H9 (cell line): ENCODE measurements around the gene DDRGK1. TPM values are rescaled to one million over a fixed set of nuclear protein-coding genes. Genes with fewer than 3 reads are reported as not detected.

Source experiments
- DNase-seq: peaks from one replicate; pipeline ENCODE4 v3.0.0-alpha.2; 2017
- H2AFZ ChIP-seq: one replicate; pipeline ENCODE4 v1.6.1; 2013; ENCODE audit warnings: mild to moderate bottlenecking, low read length, control low read depth, moderate library complexity
- H2AK5ac ChIP-seq: 2 replicates; pipeline ENCODE4 v1.6.1; 2013; ENCODE audit warnings: low read length, control low read depth, mixed read lengths; ENCODE audit not compliant: insufficient read length
- H2BK120ac ChIP-seq: one replicate; pipeline ENCODE4 v1.6.1; 2013; ENCODE audit warnings: low read depth, mild to moderate bottlenecking, low read length, control low read depth, inconsistent platforms; ENCODE audit not compliant: poor library complexity, severe bottlenecking
- H2BK12ac ChIP-seq: 2 replicates; pipeline ENCODE4 v1.6.1; 2013; ENCODE audit warnings: low read length, control low read depth, mixed read lengths, low read depth; ENCODE audit not compliant: insufficient read length
- H2BK15ac ChIP-seq: 2 replicates; pipeline ENCODE4 v1.6.1; 2013; ENCODE audit warnings: low read depth, low read length, control low read depth
- H2BK20ac ChIP-seq: one replicate; pipeline ENCODE4 v1.6.1; 2013; ENCODE audit warnings: low read depth, mild to moderate bottlenecking, low read length, control low read depth, inconsistent platforms; ENCODE audit not compliant: poor library complexity, severe bottlenecking
- H2BK5ac ChIP-seq: 2 replicates; pipeline ENCODE4 v1.6.1; 2013; ENCODE audit warnings: low read length, control low read depth, mixed read lengths; ENCODE audit not compliant: insufficient read length
- H3K14ac ChIP-seq: 2 replicates; pipeline ENCODE4 v1.6.1; 2013; ENCODE audit warnings: low read length, control low read depth; ENCODE audit not compliant: insufficient read depth
- H3K18ac ChIP-seq: 2 replicates; pipeline ENCODE4 v1.6.1; 2013; ENCODE audit warnings: low read depth, mild to moderate bottlenecking, mixed read lengths, low read length, control low read depth; ENCODE audit not compliant: insufficient read length
- H3K23ac ChIP-seq: 2 replicates; pipeline ENCODE4 v1.6.1; 2013; ENCODE audit warnings: low read length, control low read depth, mixed read lengths, low read depth; ENCODE audit not compliant: insufficient read length
- H3K23me2 ChIP-seq: 2 replicates; pipeline ENCODE4 v1.6.1; 2013; ENCODE audit warnings: low read depth, mild to moderate bottlenecking, mixed read lengths, low read length, control low read depth; ENCODE audit not compliant: insufficient read length, poor library complexity, severe bottlenecking
- H3K27ac ChIP-seq: 2 replicates; pipeline ENCODE4 v1.5.1; 2013; ENCODE audit warnings: low read length, control low read depth, mixed read lengths, low read depth; ENCODE audit not compliant: insufficient read length
- H3K27me3 ChIP-seq: 2 replicates; pipeline ENCODE4 v1.6.1; 2013; ENCODE audit warnings: low read length, control low read depth, inconsistent platforms; ENCODE audit not compliant: insufficient read depth
- H3K4ac ChIP-seq: 2 replicates; pipeline ENCODE4 v1.6.1; 2013; ENCODE audit warnings: low read depth, mild to moderate bottlenecking, control low read depth, inconsistent platforms, low read length, moderate library complexity
- H3K4me1 ChIP-seq: 2 replicates; pipeline ENCODE4 v1.6.1; 2013; ENCODE audit warnings: low read length, control low read depth, inconsistent platforms; ENCODE audit not compliant: insufficient read depth
- H3K4me2 ChIP-seq: 2 replicates; pipeline ENCODE4 v1.6.1; 2013; ENCODE audit warnings: low read length, control low read depth, mixed read lengths; ENCODE audit not compliant: insufficient read length, insufficient read depth
- H3K56ac ChIP-seq: 2 replicates; pipeline ENCODE4 v1.6.1; 2013; ENCODE audit warnings: low read depth, mild to moderate bottlenecking, mixed read lengths, low read length, control low read depth; ENCODE audit not compliant: insufficient read length
- H3K79me1 ChIP-seq: 2 replicates; pipeline ENCODE4 v1.6.1; 2013; ENCODE audit warnings: low read depth, mild to moderate bottlenecking, moderate library complexity, low read length, control low read depth, inconsistent platforms; ENCODE audit not compliant: insufficient read depth, poor library complexity, severe bottlenecking
- H3K79me2 ChIP-seq: 2 replicates; pipeline ENCODE4 v1.6.1; 2013; ENCODE audit warnings: low read length, control low read depth, inconsistent platforms; ENCODE audit not compliant: insufficient read depth
- H3K9ac ChIP-seq: 2 replicates; pipeline ENCODE4 v1.6.1; 2013; ENCODE audit warnings: low read length, control low read depth, mixed read lengths; ENCODE audit not compliant: insufficient read length; ENCODE audit errors: extremely low read depth
- H3K9me3 ChIP-seq: one replicate; pipeline ENCODE4 v1.6.1; 2013; ENCODE audit warnings: low read depth, low read length, inconsistent platforms; ENCODE audit not compliant: control insufficient read depth
- H3T11ph ChIP-seq: one replicate; pipeline ENCODE4 v1.6.1; 2013; ENCODE audit warnings: mild to moderate bottlenecking, low read length, control low read depth, inconsistent platforms
- H4K20me1 ChIP-seq: one replicate; pipeline ENCODE4 v1.6.1; 2013; ENCODE audit not compliant: control insufficient read depth, insufficient read length, insufficient read depth
- H4K5ac ChIP-seq: 2 replicates; pipeline ENCODE4 v1.6.1; 2013; ENCODE audit warnings: low read depth, mild to moderate bottlenecking, mixed read lengths, low read length, control low read depth; ENCODE audit not compliant: insufficient read length
- H4K8ac ChIP-seq: replicated peaks from 2 replicates; pipeline ENCODE4 v1.6.1; 2013; ENCODE audit warnings: low read length, control low read depth, mixed read lengths, low read depth; ENCODE audit not compliant: insufficient read length
- H4K91ac ChIP-seq: 2 replicates; pipeline ENCODE4 v1.6.1; 2013; ENCODE audit warnings: low read depth, mild to moderate bottlenecking, moderate library complexity, mixed read lengths, low read length, control low read depth; ENCODE audit not compliant: insufficient read length
- H3K27ac Mint-ChIP-seq, 3 experiments: 2 replicates in 2 of 3; 3 replicates in 1 of 3; pipeline ENCODE4 v1.8.0; 2020 to 2021; ENCODE audit warnings: mixed read lengths in 3 of 3, mild to moderate bottlenecking in 1 of 3, moderate library complexity in 1 of 3
- H3K27me3 Mint-ChIP-seq: 2 replicates; pipeline ENCODE4 v1.8.0; 2021; ENCODE audit warnings: low read depth, mild to moderate bottlenecking, moderate library complexity, mixed read lengths
- H3K36me3 Mint-ChIP-seq, 3 experiments: 2 replicates in 2 of 3; 3 replicates in 1 of 3; pipeline ENCODE4 v1.8.0; 2020 to 2021; ENCODE audit warnings: low read depth in 3 of 3, mixed read lengths in 3 of 3; ENCODE audit not compliant: insufficient read depth in 1 of 3
- H3K4me1 Mint-ChIP-seq, 2 experiments: 2 replicates each; pipeline ENCODE4 v1.8.0; 2020; ENCODE audit warnings: mixed read lengths in 2 of 2
- H3K4me3 Mint-ChIP-seq, 2 experiments: 2 replicates in 1 of 2; 3 replicates in 1 of 2; pipeline ENCODE4 v1.8.0; 2020 to 2021; ENCODE audit warnings: mild to moderate bottlenecking in 2 of 2, mixed read lengths in 2 of 2, moderate library complexity in 1 of 2
- H3K9me3 Mint-ChIP-seq, 2 experiments: 2 replicates in 1 of 2; 3 replicates in 1 of 2; pipeline ENCODE4 v1.8.0; 2020; ENCODE audit warnings: mild to moderate bottlenecking in 2 of 2, mixed read lengths in 2 of 2, moderate library complexity in 1 of 2
- CTCF ChIP-seq: fragments of 200-600 bp; sonication (generic); conservative IDR thresholded peaks from 3 replicates; pipeline ENCODE4 v1.8.0; 2021; ENCODE audit warnings: antibody characterized with exemption, mild to moderate bottlenecking
- WGBS: extraction: QIAGEN DNeasy Blood & Tissue Kit; methylation state at CpG from one replicate; pipeline ENCODE4 v1.1.7; 2013; ENCODE audit warnings: missing lambda C conversion rate, low lambda C conversion rate, mixed read lengths; ENCODE audit not compliant: insufficient read length; ENCODE audit errors: extremely low coverage; 5-methylcytosine and 5-hydroxymethylcytosine counted together
- total RNA-seq: library from RNA; stranded (reverse); gene quantifications from 2 replicates; pipeline ENCODE4 v1.2.1, GENCODE V29; 2021

Gene DDRGK1
- total RNA-seq, 1 experiment from 2014 or later: 58.1 TPM

- H2BK15ac ChIP-seq: no peak overlapping the region
- TF ChIP-seq CTCF: no peak
- Mint-ChIP-seq H3K4me1 (peaks cover 0 to 14% of the 10 kb centered on the region in 2 experiments; a peak in 2 of 4 replicates), H3K27ac (no peak overlapping the region), H3K4me3 (no peak overlapping the region), H3K27me3 (peaks cover 32% of the 10 kb centered on the region), H3K36me3 (peaks cover 0 to 27% (median 0%) of the 10 kb centered on the region in 3 experiments; a peak in 3 of 7 replicates), H3K9me3 (no peaks in the 10 kb centered on the region; a peak in 1 of 5 replicates)
- H3K18ac ChIP-seq: no peak overlapping the region
- H3K14ac ChIP-seq: no peak overlapping the region
- H2BK20ac ChIP-seq: no peak overlapping the region
- H3K23me2 ChIP-seq: peaks cover 11% of the 10 kb centered on the region
- H4K5ac ChIP-seq: no peak overlapping the region
- no peaks in the 10 kb centered on the region for H3K79me2 ChIP-seq
- peaks cover 11% of the 10 kb centered on the region; the same call in 1 of the 2 replicates for H3K27me3 ChIP-seq
- no peak overlapping the region for H3K23ac ChIP-seq
- H2BK12ac ChIP-seq: no peak overlapping the region
- no peak overlapping the region for H2BK5ac ChIP-seq
- no peak overlapping the region for H3T11ph ChIP-seq
- no peak overlapping the region for H2BK120ac ChIP-seq
- no peak overlapping the region for H3K4ac ChIP-seq
- no peak overlapping the region for H4K91ac ChIP-seq
- H3K9me3 ChIP-seq: no peaks in the 10 kb centered on the region
- H3K79me1 ChIP-seq: no peaks in the 10 kb centered on the region
- no peak overlapping the region for H2AK5ac ChIP-seq
- H2AFZ ChIP-seq: no peak overlapping the region
- H3K56ac ChIP-seq: no peak overlapping the region
- no peak overlapping the region for H3K4me2 ChIP-seq
- H3K9ac ChIP-seq: no peak overlapping the region
- H3K27ac ChIP-seq: no peak overlapping the region
- no peaks in the 10 kb centered on the region for H4K20me1 ChIP-seq
- no CpG with 5 or more reads among the region's 25 CpGs for WGBS
- no peak for DNase-seq
- H3K4me1 ChIP-seq: no peaks in the 10 kb centered on the region
- H4K8ac ChIP-seq: no peak overlapping the region
Measured at GRCh38 chr20:3233991-3234498, 29.6 kb upstream of the DDRGK1 start.
